Adrenal gland (tissue), 12 donors: ENCODE data around the gene TAF6. TPM values are rescaled to one million over a fixed set of nuclear protein-coding genes. Genes with fewer than 3 reads are reported as not detected.
"Not testable (repeated sequence)": the region's sequence is repeated elsewhere in the genome, so short reads cannot be mapped to it uniquely, and the experiment has no call there.

Source experiments
- DNase-seq, 7 donors: peaks; one replicate each; pipeline ENCODE4 v3.0.0-alpha.2; 2019 to 2020
- H3K27ac ChIP-seq, 5 donors: fragments of 200-600 bp; sonication (generic) in 4 of 5; 1 replicate in 3 of 5; 2 replicates in 2 of 5; pipeline versions ENCODE4 v1.5.1 to v1.8.0; 2016 to 2020; ENCODE audit warnings: mild to moderate bottlenecking in 1 of 5
- H3K27me3 ChIP-seq: fragments of 200-600 bp; 2 replicates; pipeline ENCODE4 v1.8.0; 2021
- H3K36me3 ChIP-seq, 2 donors: fragments of 200-600 bp; replicated peaks in 1 of 2; 1 replicate in 1 of 2; 2 replicates in 1 of 2; pipeline versions ENCODE4 v1.5.1 to v1.8.0; 2018 to 2022
- H3K4me1 ChIP-seq, 2 donors: fragments of 200-600 bp; replicated peaks in 1 of 2; 1 replicate in 1 of 2; 2 replicates in 1 of 2; pipeline versions ENCODE4 v1.5.1 to v1.8.0; 2018 to 2021
- H3K4me3 ChIP-seq, 4 donors: fragments of 200-600 bp; sonication (generic) in 3 of 4; one replicate each; pipeline ENCODE4 v1.5.1; 2016 to 2018
- H3K9me3 ChIP-seq, 3 donors: fragments of 200-600 bp; sonication (generic) in 1 of 3; replicated peaks in 1 of 3; 1 replicate in 2 of 3; 2 replicates in 1 of 3; pipeline versions ENCODE4 v1.5.1 to v1.8.0; 2016 to 2021
- POLR2A ChIP-seq, 2 donors: fragments of 450-650 bp; IDR thresholded peaks; one replicate each; pipeline ENCODE4 v1.6.1; 2017; ENCODE audit warnings: antibody characterized with exemption in 2 of 2, mild to moderate bottlenecking in 2 of 2, moderate library complexity in 1 of 2
- WGBS, 4 donors: extraction: QIAGEN DNeasy Blood & Tissue Kit in 2 of 4; methylation state at CpG; one replicate each; pipeline versions ENCODE4 v1.1.5 to v1.1.7; 2013 to 2017; 5-methylcytosine and 5-hydroxymethylcytosine counted together
- intact Hi-C, 2 donors: fragments of 100-400 bp; cut with DNase I; formaldehyde crosslinking; loops; one replicate each; pipeline versions ENCODE4 v1.14.1 to v1.15.0; 2022 to 2023
- polyA plus RNA-seq, 3 donors: library from polyadenylated mRNA; stranded (reverse); fragments of 200-250 nt in 2 of 3; fragments of 350-450 nt in 1 of 3; fragmentation: Illumina TruSeq in 1 of 3; extraction: RNeasy Lipid Tissue Mini Kit (QIAGEN cat#74804) in 1 of 3; gene quantifications; one replicate each; pipeline ENCODE4 v1.2.3, GENCODE V29; 2013 to 2014
- total RNA-seq, 9 donors: library from RNA; depleted of rRNA in 4 of 9; stranded (reverse); fragments of >200 nt in 4 of 9; fragments of 120-200 nt in 1 of 9; fragmentation: NEBNext Ultra II Directional in 1 of 9; extraction: Animal tissue kit (Norgen Biotek cat#: 25700) in 1 of 9; gene quantifications; one replicate each; pipeline versions ENCODE4 v1.1.0 to v1.2.4, GENCODE V29; 2013 to 2023
- TF ChIP-seq, protein P1 (sequence below), 6 experiments: fragments of 450-650 bp in 4 of 6; fragments of 200-600 bp in 2 of 6; sonication (generic) in 1 of 6; IDR thresholded peaks; 1 replicate in 5 of 6; 2 replicates in 1 of 6; pipeline versions ENCODE4 v1.5.1 to v1.8.0; 2016 to 2021; ENCODE audit warnings: antibody characterized with exemption in 6 of 6, mild to moderate bottlenecking in 2 of 6, moderate library complexity in 1 of 6
- donor health status: healthy with polysubstance abuse.
- donor health status: Bipolar disorder and iron deficiency.
- donor health status: DM: yes; HTN: yes; CAD: no.
- donor health status: DM: no; HTN: no; CAD: no.
- donor health status: DM: no; HTN: no; CAD: no.
- donor health status: DM: yes; HTN: yes; CAD: no.

The TAF6 gene
- total and polyA plus RNA-seq, 12 donors = 16.0 to 141 (median 68.7) TPM

DNA sequence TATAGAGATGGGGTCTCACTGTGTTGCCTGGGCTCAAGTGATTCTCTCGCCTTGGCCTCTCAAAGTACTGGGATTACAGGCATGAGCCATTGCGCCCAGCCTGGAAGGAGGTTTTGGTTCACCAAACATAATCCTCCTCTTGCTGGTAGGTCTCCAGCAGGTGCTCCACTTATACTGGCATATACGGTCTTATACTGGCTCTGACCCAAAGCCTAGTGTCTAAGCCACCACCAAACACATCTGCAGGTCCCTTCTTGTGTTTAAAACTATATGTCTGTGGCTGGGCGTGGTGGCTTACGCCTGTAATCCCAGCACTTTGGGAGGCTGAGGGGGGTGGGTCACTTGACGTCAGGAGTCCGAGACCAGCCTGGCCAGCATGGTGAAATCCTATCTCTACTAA, 13.0 kb upstream of the TAF6 start:
- no peaks in the 10 kb centered on the region for H3K9me3 ChIP-seq
- intact Hi-C loops = loop anchor here (5.0 kb wide), 2 partner anchors 75 to 85 kb away; partner anchors contain the start of gene PVRIG (in 1 of the 2)
- WGBS, 4 donors = 57 to 77% (median 68%) methylated on average over 7 of the region's 7 CpGs

DNA sequence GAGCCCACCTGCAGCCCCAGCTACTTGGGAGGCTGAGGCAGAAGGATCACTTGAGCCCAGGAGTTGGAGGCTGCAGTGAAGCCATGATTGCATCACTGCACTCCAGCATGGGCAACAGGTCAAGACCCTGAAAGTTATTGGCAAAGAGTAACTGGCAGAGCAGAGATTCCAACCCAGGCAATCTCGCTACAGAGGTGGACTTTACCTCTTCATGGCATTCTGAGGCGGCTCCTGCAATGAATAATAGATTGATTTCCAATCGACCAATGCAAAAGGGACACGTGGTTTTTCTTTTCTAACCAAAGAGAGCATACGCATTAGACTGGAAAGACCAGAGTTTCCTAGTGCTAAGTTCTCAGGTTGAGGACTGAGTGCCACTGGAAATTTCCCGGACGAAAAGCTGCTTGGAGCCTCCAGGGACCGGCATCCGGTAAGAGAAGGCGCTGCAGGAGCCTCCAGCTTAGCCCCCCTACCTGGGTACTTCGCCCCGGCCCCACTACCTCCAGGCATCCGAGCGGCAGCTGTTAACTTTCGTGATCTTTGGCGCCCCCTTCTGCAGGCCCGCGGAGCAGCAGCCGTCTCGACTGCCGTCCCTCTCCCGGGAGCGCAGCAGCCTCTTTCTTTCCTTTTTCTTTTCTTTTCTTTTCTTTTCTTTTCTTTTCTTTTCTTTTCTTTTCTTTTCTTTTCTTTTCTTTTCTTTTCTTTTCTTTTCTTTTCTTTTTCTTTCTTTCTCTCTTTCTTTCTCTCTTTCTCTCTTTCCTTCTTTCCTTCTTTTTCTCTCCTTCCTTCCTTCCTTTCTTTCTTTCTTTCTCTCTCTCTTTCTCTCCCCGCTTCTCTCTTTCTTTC, 11.7 kb upstream of the TAF6 start:
- DNase-seq = peak; percentile 71 to 91 (median 83)
- intact Hi-C loops = loop anchor here (5.0 kb wide), 2 partner anchors 76 to 86 kb away; partner anchors contain the start of gene PVRIG (in 1 of the 2)
- Histone ChIP-seq H3K4me3 (no peak overlapping the region), H3K36me3 (no peaks in the 10 kb centered on the region), H3K27ac (no peak overlapping the region), H3K9me3 (no peaks in the 10 kb centered on the region), H3K4me1 (peaks cover 11 to 19% of the 10 kb centered on the region in 2 donors), H3K27me3 (no peaks in the 10 kb centered on the region)
- 6 to 11% (median 9%) methylated on average over 22 to 24 of the region's 24 CpGs for WGBS, 4 donors
- TF ChIP-seq, protein P1, sequence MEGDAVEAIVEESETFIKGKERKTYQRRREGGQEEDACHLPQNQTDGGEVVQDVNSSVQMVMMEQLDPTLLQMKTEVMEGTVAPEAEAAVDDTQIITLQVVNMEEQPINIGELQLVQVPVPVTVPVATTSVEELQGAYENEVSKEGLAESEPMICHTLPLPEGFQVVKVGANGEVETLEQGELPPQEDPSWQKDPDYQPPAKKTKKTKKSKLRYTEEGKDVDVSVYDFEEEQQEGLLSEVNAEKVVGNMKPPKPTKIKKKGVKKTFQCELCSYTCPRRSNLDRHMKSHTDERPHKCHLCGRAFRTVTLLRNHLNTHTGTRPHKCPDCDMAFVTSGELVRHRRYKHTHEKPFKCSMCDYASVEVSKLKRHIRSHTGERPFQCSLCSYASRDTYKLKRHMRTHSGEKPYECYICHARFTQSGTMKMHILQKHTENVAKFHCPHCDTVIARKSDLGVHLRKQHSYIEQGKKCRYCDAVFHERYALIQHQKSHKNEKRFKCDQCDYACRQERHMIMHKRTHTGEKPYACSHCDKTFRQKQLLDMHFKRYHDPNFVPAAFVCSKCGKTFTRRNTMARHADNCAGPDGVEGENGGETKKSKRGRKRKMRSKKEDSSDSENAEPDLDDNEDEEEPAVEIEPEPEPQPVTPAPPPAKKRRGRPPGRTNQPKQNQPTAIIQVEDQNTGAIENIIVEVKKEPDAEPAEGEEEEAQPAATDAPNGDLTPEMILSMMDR (IDR thresholded peaks at IDR 0.05) = peak; percentile 75 to 92 (median 85)
- TF ChIP-seq POLR2A (IDR thresholded peaks at IDR 0.05) = peak in 1 of 2 donors; percentile 8

More for the DNA sequence above, 13.0 kb upstream of the TAF6 start:
- no peak overlapping the region for H3K27ac ChIP-seq
- no peak overlapping the region for H3K4me3 ChIP-seq
- no peaks in the 10 kb centered on the region for H3K36me3 ChIP-seq
- H3K4me1 ChIP-seq = peaks cover 8 to 13% of the 10 kb centered on the region in 2 donors
- TF ChIP-seq POLR2A (IDR thresholded peaks at IDR 0.05) = no peak
- TF ChIP-seq, protein P1 (IDR thresholded peaks at IDR 0.05) = no peak
- H3K27me3 ChIP-seq = no peaks in the 10 kb centered on the region
- no peak for DNase-seq

DNA sequence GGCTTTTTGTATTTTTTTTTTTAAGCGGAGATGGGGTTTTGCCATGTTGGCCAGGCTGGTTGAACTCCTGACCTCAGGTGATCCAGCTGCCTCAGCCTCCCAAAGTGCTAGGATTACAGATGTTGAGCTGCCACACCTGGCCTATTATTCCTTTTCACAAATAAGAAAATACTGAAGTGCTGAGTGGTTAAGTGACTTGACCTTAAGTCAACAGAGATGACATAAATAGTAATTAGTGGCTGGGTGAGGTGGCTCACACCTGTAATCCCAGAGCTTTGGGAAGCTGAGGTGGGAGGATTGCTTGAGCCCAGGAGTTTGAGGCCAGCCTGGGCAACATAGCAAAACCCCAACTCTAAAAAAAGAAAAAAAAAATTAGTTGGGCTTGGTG, 11.1 kb upstream of the TAF6 start:
- DNase-seq, H3K27ac ChIP-seq, H3K27me3 ChIP-seq, H3K9me3 ChIP-seq, H3K4me3 ChIP-seq, H3K36me3 ChIP-seq: not testable (repeated sequence)
- peaks cover 14 to 25% of the 10 kb centered on the region in 2 donors for H3K4me1 ChIP-seq
- intact Hi-C loops = loop anchor here (5.0 kb wide), 2 partner anchors 77 to 87 kb away; partner anchors contain the start of gene PVRIG (in 1 of the 2)
- 88 to 100% (median 95%) methylated on average over 1 of the region's 1 CpG for WGBS, 4 donors

DNA sequence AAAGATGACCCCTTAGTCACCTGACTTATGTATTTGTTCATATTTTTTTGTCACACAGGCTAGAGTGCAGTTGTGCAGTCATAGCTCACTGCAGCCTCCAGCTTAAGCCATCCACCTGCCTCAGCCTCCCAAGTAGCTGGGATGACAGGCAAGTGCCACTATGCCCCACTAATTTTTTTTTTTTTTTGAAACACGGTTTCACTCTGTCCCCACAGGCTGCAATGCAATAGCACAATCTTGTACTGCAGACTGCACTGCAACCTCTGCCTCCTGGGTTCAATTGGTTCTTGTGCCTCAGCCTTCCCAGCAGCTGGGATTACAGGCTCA, 9.4 kb upstream of the TAF6 start:
- TF ChIP-seq, protein P1 (IDR thresholded peaks at IDR 0.05) = no peak
- Histone ChIP-seq H3K36me3 (no peaks in the 10 kb centered on the region), H3K4me1 (peaks cover 14 to 26% of the 10 kb centered on the region in 2 donors)

More for the DNA sequence above, 9.4 kb upstream of the TAF6 start:
- DNase-seq = no peak
- no peaks in the 10 kb centered on the region for H3K9me3 ChIP-seq
- H3K27ac ChIP-seq = no peak overlapping the region
- H3K27me3 ChIP-seq = no peaks in the 10 kb centered on the region
- H3K4me3 ChIP-seq = no peak overlapping the region
- intact Hi-C loops = no loop called here
- WGBS, 4 donors = 40 to 71% (median 63%) methylated on average over 1 of the region's 1 CpG
